Hepatocyte (in vitro differentiated cells): ENCODE measurements around the gene CC2D2B.

Experiments
- CTCF ChIP-seq: fragments of 200-600 bp; sonication (generic); IDR thresholded peaks from 2 replicates; pipeline ENCODE4 v1.5.1; 2016; ENCODE audit warnings: antibody characterized with exemption, mild to moderate bottlenecking; ENCODE audit not compliant: poor library complexity
- EZH2phosphoT487 ChIP-seq: fragments of 200-600 bp; sonication (generic); IDR thresholded peaks from one replicate; pipeline ENCODE4 v1.6.1; 2018; ENCODE audit warnings: antibody characterized with exemption, mild to moderate bottlenecking, low read depth, moderate library complexity; ENCODE audit not compliant: unreplicated experiment, severe bottlenecking

GRCh38 chr10:95876756-95877155 lies 31.0 kb upstream of the CC2D2B start:
- no peak for TF ChIP-seq CTCF
- no peak for TF ChIP-seq EZH2phosphoT487
